C4-2B (cell line): ENCODE results near the gene ANKMY1.

ENCODE experiments used
- CTCF ChIP-seq: fragments of 450-650 bp; conservative IDR thresholded peaks from 2 replicates; pipeline ENCODE4 v1.5.1; 2017; ENCODE audit warnings: mild to moderate bottlenecking
- ZFX ChIP-seq: fragments of 450-650 bp; IDR thresholded peaks from 2 replicates; pipeline ENCODE4 v1.6.1; 2017

GRCh38 chr2:240554767-240555493 lies 2.9 kb downstream of the ANKMY1 start:
- TF ChIP-seq CTCF (no peak), ZFX (no peak)
